ENCODE results near the gene RPL28. TPM values are rescaled to one million over a fixed set of nuclear protein-coding genes. Genes with fewer than 3 reads are reported as not detected.

RPL28 gene
- total and polyA plus RNA-seq, 2 of the 13 experiments (the other 11 are each of a cell fraction or from before 2014, with no cell fraction given), result 105 to 420 TPM

DNA sequence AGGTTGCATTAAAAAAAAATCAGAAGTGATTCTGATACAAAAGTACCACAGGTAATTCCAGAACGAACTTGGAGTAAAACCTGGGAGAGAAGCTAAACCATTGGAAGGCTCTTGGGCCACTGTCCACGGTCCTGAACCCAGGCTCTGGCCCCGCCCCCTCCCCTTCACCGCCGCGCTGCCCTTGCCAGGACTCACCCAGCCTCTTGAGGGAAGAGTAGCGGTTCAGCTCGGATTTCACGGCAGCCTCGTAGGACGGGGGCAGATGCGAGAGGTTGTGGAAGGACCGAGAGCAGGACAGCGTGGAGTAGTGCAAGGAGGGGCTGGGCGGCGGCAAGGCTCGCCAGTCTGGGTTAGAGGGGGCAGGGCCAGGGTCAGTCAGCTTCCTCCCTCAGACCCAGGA lies 51.7 kb downstream of the RPL28 start (continued):
- TF ChIP-seq, protein P1, sequence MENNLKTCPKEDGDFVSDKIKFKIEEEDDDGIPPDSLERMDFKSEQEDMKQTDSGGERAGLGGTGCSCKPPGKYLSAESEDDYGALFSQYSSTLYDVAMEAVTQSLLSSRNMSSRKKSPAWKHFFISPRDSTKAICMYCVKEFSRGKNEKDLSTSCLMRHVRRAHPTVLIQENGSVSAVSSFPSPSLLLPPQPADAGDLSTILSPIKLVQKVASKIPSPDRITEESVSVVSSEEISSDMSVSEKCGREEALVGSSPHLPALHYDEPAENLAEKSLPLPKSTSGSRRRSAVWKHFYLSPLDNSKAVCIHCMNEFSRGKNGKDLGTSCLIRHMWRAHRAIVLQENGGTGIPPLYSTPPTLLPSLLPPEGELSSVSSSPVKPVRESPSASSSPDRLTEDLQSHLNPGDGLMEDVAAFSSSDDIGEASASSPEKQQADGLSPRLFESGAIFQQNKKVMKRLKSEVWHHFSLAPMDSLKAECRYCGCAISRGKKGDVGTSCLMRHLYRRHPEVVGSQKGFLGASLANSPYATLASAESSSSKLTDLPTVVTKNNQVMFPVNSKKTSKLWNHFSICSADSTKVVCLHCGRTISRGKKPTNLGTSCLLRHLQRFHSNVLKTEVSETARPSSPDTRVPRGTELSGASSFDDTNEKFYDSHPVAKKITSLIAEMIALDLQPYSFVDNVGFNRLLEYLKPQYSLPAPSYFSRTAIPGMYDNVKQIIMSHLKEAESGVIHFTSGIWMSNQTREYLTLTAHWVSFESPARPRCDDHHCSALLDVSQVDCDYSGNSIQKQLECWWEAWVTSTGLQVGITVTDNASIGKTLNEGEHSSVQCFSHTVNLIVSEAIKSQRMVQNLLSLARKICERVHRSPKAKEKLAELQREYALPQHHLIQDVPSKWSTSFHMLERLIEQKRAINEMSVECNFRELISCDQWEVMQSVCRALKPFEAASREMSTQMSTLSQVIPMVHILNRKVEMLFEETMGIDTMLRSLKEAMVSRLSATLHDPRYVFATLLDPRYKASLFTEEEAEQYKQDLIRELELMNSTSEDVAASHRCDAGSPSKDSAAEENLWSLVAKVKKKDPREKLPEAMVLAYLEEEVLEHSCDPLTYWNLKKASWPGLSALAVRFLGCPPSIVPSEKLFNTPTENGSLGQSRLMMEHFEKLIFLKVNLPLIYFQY (CRISPR knock-in tag; IDR thresholded peaks at IDR 0.05; ENCODE audit: borderline replicate concordance), result 0 out of 2 replicates have a peak, but pooled peaks have one; percentile 45
- peak; percentile 59; the same call in 1 of the 2 replicates for TF ChIP-seq SIX4 (CRISPR knock-in tag; IDR thresholded peaks at IDR 0.05)
- TF ChIP-seq, protein P2, sequence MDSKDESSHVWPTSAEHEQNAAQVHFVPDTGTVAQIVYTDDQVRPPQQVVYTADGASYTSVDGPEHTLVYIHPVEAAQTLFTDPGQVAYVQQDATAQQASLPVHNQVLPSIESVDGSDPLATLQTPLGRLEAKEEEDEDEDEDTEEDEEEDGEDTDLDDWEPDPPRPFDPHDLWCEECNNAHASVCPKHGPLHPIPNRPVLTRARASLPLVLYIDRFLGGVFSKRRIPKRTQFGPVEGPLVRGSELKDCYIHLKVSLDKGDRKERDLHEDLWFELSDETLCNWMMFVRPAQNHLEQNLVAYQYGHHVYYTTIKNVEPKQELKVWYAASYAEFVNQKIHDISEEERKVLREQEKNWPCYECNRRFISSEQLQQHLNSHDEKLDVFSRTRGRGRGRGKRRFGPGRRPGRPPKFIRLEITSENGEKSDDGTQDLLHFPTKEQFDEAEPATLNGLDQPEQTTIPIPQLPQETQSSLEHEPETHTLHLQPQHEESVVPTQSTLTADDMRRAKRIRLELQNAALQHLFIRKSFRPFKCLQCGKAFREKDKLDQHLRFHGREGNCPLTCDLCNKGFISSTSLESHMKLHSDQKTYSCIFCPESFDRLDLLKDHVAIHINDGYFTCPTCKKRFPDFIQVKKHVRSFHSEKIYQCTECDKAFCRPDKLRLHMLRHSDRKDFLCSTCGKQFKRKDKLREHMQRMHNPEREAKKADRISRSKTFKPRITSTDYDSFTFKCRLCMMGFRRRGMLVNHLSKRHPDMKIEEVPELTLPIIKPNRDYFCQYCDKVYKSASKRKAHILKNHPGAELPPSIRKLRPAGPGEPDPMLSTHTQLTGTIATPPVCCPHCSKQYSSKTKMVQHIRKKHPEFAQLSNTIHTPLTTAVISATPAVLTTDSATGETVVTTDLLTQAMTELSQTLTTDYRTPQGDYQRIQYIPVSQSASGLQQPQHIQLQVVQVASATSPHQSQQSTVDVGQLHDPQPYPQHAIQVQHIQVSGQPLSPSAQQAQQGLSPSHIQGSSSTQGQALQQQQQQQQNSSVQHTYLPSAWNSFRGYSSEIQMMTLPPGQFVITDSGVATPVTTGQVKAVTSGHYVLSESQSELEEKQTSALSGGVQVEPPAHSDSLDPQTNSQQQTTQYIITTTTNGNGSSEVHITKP (CRISPR knock-in tag; IDR thresholded peaks at IDR 0.05; ENCODE audit: low read depth), result peak; percentile 31; the same call in 1 of the 2 replicates
- 0 out of 2 replicates have a peak, but pooled peaks have one; percentile 73 for TF ChIP-seq ZSCAN30 (CRISPR knock-in tag; IDR thresholded peaks at IDR 0.05)
- TF ChIP-seq, protein P3, sequence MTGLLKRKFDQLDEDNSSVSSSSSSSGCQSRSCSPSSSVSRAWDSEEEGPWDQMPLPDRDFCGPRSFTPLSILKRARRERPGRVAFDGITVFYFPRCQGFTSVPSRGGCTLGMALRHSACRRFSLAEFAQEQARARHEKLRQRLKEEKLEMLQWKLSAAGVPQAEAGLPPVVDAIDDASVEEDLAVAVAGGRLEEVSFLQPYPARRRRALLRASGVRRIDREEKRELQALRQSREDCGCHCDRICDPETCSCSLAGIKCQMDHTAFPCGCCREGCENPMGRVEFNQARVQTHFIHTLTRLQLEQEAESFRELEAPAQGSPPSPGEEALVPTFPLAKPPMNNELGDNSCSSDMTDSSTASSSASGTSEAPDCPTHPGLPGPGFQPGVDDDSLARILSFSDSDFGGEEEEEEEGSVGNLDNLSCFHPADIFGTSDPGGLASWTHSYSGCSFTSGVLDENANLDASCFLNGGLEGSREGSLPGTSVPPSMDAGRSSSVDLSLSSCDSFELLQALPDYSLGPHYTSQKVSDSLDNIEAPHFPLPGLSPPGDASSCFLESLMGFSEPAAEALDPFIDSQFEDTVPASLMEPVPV (CRISPR knock-in tag; IDR thresholded peaks at IDR 0.05), result no peak
- no peak for TF ChIP-seq KLF13 (CRISPR knock-in tag; IDR thresholded peaks at IDR 0.05)
- no peak for TF ChIP-seq PCBP1 (IDR thresholded peaks at IDR 0.05; ENCODE audit: borderline replicate concordance, low read depth, low read length)
- no peak for TF ChIP-seq SRSF1 (optimal IDR thresholded peaks at IDR 0.05; ENCODE audit: low read depth, low read length)
- TF ChIP-seq, protein P4, sequence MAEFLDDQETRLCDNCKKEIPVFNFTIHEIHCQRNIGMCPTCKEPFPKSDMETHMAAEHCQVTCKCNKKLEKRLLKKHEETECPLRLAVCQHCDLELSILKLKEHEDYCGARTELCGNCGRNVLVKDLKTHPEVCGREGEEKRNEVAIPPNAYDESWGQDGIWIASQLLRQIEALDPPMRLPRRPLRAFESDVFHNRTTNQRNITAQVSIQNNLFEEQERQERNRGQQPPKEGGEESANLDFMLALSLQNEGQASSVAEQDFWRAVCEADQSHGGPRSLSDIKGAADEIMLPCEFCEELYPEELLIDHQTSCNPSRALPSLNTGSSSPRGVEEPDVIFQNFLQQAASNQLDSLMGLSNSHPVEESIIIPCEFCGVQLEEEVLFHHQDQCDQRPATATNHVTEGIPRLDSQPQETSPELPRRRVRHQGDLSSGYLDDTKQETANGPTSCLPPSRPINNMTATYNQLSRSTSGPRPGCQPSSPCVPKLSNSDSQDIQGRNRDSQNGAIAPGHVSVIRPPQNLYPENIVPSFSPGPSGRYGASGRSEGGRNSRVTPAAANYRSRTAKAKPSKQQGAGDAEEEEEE (CRISPR knock-in tag; IDR thresholded peaks at IDR 0.05; ENCODE audit: borderline replicate concordance), result no peak; the same call in 1 of the 2 replicates
- TF ChIP-seq GATAD1 (CRISPR knock-in tag; IDR thresholded peaks at IDR 0.05), result peak; percentile 52; the same call in 1 of the 2 replicates
- TF ChIP-seq THAP11 (CRISPR knock-in tag; IDR thresholded peaks at IDR 0.05), result peak; percentile 45; the same call in 1 of the 2 replicates
- TF ChIP-seq TOE1 (CRISPR knock-in tag; IDR thresholded peaks at IDR 0.05), result no peak
- TF ChIP-seq, protein P5, sequence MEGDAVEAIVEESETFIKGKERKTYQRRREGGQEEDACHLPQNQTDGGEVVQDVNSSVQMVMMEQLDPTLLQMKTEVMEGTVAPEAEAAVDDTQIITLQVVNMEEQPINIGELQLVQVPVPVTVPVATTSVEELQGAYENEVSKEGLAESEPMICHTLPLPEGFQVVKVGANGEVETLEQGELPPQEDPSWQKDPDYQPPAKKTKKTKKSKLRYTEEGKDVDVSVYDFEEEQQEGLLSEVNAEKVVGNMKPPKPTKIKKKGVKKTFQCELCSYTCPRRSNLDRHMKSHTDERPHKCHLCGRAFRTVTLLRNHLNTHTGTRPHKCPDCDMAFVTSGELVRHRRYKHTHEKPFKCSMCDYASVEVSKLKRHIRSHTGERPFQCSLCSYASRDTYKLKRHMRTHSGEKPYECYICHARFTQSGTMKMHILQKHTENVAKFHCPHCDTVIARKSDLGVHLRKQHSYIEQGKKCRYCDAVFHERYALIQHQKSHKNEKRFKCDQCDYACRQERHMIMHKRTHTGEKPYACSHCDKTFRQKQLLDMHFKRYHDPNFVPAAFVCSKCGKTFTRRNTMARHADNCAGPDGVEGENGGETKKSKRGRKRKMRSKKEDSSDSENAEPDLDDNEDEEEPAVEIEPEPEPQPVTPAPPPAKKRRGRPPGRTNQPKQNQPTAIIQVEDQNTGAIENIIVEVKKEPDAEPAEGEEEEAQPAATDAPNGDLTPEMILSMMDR (CRISPR knock-in tag; IDR thresholded peaks at IDR 0.05), result no peak
- TF ChIP-seq SMAD1 (CRISPR knock-in tag; IDR thresholded peaks at IDR 0.05; ENCODE audit: borderline replicate concordance, low read depth), result no peak
- peak; percentile 55; the same call in 1 of the 2 replicates for TF ChIP-seq MAF1 (CRISPR knock-in tag; IDR thresholded peaks at IDR 0.05; ENCODE audit: borderline replicate concordance)
- TF ChIP-seq KDM2A (CRISPR knock-in tag; IDR thresholded peaks at IDR 0.05; ENCODE audit: borderline replicate concordance, low read depth), result peak; percentile 74

Measured in HepG2 (cell line).